HG02610 (cell line): Measurements from ENCODE around the gene CYTH1.

Experiments used
- ATAC-seq: cut with Tn5 transposase; IDR thresholded peaks from one replicate; pipeline ENCODE4 v1.9.1; 2021; ENCODE audit warnings: mild to moderate bottlenecking, moderate library complexity; ENCODE audit not compliant: unreplicated experiment

Gene CYTH1

GRCh38 chr17:78738698-78739097 lies 43.4 kb downstream of the CYTH1 start:
- ATAC-seq = no peak

- no peak for ATAC-seq
These were observed 43.8 kb downstream of the CYTH1 start for GRCh38 chr17:78738278-78738677.

GRCh38 chr17:78737332-78737731 lies 44.7 kb downstream of the CYTH1 start:
- no peak for ATAC-seq

DNA sequence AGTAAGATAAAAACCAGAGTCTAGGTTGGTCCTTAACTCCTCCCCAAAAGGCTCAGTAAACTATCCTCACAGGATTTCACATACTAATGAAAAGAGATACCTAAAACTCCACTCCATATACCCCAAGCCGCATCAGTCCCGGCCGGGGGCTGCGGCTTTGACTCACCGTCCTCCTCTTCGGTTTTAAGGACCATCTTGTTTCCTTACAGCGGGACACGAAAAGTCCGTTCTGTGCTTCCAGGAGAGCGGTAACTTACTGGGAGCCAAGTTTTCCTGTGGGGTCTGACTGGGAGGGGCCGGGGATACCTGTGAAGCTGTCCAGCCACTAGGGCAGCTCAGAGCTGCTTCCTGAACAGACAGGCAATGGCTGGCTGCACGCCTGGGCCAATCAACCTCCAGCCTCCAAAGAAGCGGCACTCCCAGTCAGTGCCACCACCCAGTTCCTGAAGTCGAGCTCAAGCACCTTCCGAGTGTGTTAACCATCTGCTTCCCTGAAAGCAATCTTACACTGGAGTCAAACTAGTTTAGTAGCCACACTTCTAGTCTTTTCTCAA lies 45.5 kb downstream of the CYTH1 start:
- ATAC-seq = peak; percentile 51

- peak; percentile 1 for ATAC-seq
These were observed 46.1 kb downstream of the CYTH1 start for GRCh38 chr17:78735832-78736525.

GRCh38 chr17:78734793-78735641 lies 47.1 kb downstream of the CYTH1 start:
- peak; percentile 33 for ATAC-seq

DNA sequence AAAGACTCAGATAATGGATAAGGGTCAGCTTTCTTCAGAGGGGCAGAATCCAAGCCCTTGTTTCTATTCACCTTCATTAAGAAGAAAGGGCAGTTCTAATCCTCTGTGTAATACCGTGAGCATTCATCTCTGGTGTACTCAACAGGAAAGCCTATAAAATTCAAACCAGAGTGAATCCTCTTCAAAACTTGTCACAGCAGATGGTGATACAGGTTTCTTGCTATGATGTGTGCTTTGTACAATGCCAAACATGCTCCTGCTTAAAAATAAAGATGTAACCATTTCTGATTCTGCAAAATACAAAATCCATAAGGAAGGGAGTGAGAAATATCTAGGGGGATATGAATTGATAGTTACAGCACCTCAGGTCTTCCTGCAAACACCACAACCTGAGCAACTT lies 49.7 kb downstream of the CYTH1 start:
- no peak for ATAC-seq

- no peak for ATAC-seq
These were observed 50.2 kb downstream of the CYTH1 start for GRCh38 chr17:78731904-78732303.

DNA sequence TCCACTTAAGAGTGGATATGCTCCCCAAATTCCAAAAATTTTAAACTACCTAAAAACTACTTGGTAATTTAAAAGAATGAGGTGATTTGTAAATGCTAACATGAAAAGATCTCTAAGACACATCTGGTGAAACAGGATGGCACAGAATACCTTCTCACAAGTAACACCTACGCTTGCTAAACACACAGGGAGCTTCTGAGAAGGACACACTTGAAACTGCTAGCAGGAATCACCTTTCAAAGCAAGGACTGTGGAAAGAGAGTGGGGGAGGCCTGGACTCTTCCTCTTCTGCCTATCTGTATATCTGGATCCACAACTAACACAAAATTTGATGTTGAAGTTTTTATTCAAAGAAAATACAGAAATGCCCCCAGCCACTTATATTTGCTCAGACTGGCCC lies 52.4 kb downstream of the CYTH1 start:
- no peak for ATAC-seq

DNA sequence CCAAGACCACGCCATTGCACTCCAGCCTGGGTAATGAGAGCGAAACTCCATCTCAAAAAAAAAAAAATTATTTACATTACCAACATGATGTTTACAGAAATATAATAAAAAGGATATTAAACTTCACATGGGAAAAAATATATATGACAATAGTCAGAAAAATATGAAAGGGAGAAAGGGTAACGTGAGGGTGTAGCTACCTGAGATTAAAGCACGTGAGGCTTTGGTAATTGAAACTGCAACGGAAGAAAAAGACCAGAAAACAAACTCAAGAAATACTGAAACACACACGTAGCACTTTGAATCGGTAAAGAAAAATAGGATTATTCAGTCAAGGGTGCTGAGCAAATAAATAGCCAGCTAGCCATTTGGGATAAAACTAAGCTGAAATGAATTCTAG lies 53.6 kb downstream of the CYTH1 start:
- ATAC-seq = no peak

DNA sequence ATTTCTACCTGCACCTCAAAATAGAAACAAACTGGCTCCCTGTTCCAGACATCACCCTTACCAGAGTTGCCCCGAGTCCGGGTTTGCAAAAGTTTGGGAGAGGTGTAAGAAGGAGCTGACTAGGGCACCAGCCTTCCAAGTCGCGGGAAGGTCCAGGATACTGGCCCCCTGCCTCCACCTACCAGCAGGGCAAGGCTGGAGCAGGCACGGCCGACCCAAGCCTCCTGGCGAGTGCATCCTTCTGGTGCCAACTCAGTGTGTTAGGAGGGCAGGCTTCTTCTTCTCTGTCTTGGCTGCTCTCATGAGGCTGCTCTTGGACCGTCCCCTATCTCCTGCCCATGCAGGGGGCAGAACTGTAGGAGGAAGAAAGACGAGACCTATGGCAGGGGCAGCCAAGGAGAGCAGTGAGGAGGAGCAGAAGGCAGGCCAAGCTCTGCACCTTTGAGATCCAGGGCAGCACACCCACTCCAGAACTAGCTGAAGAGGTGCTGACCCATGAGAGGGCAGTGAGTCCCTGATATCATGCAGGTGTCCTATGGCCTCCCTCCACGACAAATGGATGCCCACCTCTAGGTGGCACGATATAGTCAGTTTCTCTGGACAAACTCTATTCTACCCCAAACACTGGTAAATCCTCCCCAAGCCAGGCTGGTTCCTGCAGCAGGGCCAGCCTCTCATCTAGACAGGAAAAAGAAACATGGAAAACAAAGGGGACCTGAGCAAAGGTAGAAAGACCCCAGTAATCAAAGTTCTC lies 54.4 kb downstream of the CYTH1 start:
- ATAC-seq = no peak

DNA sequence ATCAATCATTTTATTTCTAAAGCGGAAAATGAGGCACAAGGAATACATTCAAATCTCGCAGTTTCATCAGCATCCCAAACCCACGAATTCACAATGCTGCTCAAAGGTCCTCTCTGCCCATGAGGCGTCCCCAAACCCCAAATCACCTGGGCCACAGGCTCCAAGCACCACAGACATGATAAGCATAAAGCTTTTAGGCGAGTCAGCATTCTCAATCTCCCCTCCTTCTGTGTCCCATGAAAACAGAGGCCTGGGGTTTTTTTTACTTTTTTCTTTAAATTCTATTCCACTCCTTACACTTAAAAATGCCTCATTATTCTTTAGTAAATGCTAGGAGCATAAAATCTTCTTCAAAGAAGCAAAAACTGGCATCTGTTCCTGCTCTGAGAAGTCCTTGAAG lies 55.0 kb downstream of the CYTH1 start:
- ATAC-seq = no peak

- ATAC-seq = no peak
These were observed 55.6 kb downstream of the CYTH1 start for GRCh38 chr17:78726513-78726912.

GRCh38 chr17:78725448-78726021 lies 56.5 kb downstream of the CYTH1 start:
- ATAC-seq = peak; percentile 72

DNA sequence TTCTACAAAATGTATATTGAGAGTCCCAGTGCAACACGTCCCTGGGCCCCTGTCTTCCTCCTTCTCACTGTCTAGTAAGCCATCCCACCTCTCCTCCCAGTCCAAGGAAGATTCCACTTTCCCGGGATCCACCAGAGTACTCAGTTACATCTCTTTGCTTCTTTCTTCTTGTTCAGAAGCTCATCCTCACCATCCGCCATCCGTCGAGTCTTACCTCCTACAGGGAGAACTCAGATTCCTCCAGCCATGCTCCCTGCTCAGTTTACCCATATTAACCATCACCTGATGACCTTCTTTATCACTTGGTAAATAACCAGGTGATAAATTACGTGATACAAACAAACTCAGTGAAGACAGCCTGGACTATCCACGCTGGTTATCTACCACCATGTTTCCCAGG lies 57.1 kb downstream of the CYTH1 start:
- ATAC-seq = no peak

- ATAC-seq = no peak
These were observed 57.5 kb downstream of the CYTH1 start for GRCh38 chr17:78724544-78724943.

DNA sequence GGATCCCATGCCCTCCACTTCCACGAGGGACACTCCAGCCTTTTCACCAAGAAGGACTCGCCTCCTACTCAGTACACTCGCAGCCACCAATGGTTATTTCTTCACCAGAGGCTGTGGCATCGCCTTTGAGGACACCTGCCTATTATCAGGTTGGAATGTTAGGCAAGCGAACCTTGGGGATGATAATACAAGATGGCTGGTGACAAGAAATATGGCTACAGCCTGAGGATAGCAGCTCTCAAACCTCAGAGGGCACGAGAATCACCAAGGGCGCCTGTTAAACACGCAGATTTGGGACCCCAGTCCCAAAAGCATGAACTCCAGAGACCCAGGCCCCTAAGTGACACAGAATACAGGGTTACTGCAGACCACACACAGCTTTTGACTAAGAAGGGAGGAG lies 58.1 kb downstream of the CYTH1 start:
- ATAC-seq = no peak

GRCh38 chr17:78723001-78723796 lies 58.9 kb downstream of the CYTH1 start:
- ATAC-seq = no peak

DNA sequence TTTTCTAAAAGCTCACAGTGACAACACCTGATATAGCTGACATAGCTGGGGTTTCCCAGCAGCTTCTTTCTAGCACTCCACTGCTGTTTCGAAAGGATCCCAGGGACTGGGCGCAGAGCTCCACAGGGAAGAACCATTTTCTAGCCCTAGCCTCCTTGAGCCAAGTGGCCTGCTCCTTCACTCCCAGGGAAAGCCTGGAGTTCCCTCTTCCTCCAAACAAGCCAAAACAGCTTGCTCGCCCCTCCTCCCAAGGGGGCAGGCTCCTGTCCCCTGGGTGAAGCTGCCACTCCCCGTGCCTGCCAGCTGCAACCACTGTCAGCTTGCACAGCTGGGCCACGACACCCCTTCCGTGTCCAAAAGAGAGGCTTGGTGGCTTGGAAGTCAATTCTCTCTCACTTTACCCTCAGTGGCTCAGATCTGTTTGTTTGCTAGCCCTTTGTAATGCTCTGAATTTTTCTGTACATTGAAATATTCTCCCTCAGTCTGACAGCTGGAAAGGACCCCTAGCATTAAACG lies 59.8 kb downstream of the CYTH1 start:
- no peak for ATAC-seq
